ENCODE results near the gene RNF17. TPM values are rescaled to one million over a fixed set of nuclear protein-coding genes. Genes with fewer than 3 reads are reported as not detected.

The RNF17 gene
- total RNA-seq, 1 experiment from 2014 or later, result not detected

DNA sequence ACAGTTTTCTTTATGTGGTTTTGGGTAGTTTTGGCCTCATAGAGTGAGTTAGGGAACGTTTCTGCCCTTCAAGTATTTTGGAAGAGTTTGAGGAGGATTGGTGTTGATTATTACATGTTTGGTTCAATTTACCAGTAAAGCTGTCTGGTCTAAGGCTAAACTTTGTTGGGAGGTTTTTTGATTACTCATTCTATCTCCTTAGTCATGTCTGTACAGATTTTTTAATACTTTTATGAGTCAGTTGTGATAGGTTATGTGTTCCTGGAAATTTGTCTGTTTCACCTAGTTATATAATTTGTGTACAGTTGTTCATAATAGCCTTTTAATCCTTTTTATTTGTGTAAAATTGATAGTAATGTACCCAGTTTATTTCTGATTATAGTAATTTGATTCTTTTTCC is 20.4 kb downstream of the RNF17 start:
- peak; percentile 0 for DNase-seq (ENCODE audit: unreplicated experiment)
- no TSS peak for BruUV-seq (replicated peaks)
- TF ChIP-seq, protein P1, sequence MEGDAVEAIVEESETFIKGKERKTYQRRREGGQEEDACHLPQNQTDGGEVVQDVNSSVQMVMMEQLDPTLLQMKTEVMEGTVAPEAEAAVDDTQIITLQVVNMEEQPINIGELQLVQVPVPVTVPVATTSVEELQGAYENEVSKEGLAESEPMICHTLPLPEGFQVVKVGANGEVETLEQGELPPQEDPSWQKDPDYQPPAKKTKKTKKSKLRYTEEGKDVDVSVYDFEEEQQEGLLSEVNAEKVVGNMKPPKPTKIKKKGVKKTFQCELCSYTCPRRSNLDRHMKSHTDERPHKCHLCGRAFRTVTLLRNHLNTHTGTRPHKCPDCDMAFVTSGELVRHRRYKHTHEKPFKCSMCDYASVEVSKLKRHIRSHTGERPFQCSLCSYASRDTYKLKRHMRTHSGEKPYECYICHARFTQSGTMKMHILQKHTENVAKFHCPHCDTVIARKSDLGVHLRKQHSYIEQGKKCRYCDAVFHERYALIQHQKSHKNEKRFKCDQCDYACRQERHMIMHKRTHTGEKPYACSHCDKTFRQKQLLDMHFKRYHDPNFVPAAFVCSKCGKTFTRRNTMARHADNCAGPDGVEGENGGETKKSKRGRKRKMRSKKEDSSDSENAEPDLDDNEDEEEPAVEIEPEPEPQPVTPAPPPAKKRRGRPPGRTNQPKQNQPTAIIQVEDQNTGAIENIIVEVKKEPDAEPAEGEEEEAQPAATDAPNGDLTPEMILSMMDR (IDR thresholded peaks at IDR 0.05; ENCODE audit: unreplicated experiment), result no peak
- intact Hi-C loops (cut with micrococcal nuclease), result no loop called here
- no peaks in the 10 kb centered on the region for H3K4me1 Mint-ChIP-seq (ENCODE audit: insufficient read depth, unreplicated experiment)
- no peak overlapping the region for H3K4me3 Mint-ChIP-seq (ENCODE audit: unreplicated experiment)
- peaks cover 15% of the 10 kb centered on the region for H3K9me3 Mint-ChIP-seq (ENCODE audit: unreplicated experiment)
- no peaks in the 10 kb centered on the region for H3K27me3 Mint-ChIP-seq (ENCODE audit: insufficient read depth, unreplicated experiment)
- CTCF ChIA-PET, result interaction anchor here (0.7 kb wide), 1 partner anchor 10 kb away, joined by 6 read pairs; no protein-coding TSS in a partner anchor
- no peak overlapping the region for H3K27ac Mint-ChIP-seq (ENCODE audit: low read depth, unreplicated experiment)
- POLR2A ChIA-PET, result interaction anchor here (0.7 to 1.5 kb wide), 2 partner anchors 67 to 377 kb away, joined by 3 to 6 read pairs; no protein-coding TSS in a partner anchor
- no peaks in the 10 kb centered on the region for H3K36me3 Mint-ChIP-seq (ENCODE audit: insufficient read depth, unreplicated experiment)

GRCh38 chr13:24788538-24788937 is 24.6 kb downstream of the RNF17 start:
- TF ChIP-seq, protein P1 (IDR thresholded peaks at IDR 0.05; ENCODE audit: unreplicated experiment), result no peak
- Mint-ChIP-seq H3K9me3 (ENCODE audit: unreplicated experiment) (peaks cover 7% of the 10 kb centered on the region), H3K27me3 (ENCODE audit: insufficient read depth, unreplicated experiment) (no peaks in the 10 kb centered on the region), H3K4me3 (ENCODE audit: unreplicated experiment) (no peak overlapping the region), H3K27ac (ENCODE audit: low read depth, unreplicated experiment) (no peak overlapping the region), H3K36me3 (ENCODE audit: insufficient read depth, unreplicated experiment) (no peaks in the 10 kb centered on the region), H3K4me1 (ENCODE audit: insufficient read depth, unreplicated experiment) (no peaks in the 10 kb centered on the region)
- ChIA-PET POLR2A (interaction anchor here (0.6 to 2.9 kb wide), 4 partner anchors 14 to 134 kb away, joined by 3 to 19 read pairs (median 7); a partner anchor contains a TSS), CTCF (no interaction called here)
- intact Hi-C loops (cut with micrococcal nuclease), result no loop called here
- DNase-seq (ENCODE audit: unreplicated experiment), result peak; percentile 12
- no TSS peak for BruUV-seq (replicated peaks)

DNA sequence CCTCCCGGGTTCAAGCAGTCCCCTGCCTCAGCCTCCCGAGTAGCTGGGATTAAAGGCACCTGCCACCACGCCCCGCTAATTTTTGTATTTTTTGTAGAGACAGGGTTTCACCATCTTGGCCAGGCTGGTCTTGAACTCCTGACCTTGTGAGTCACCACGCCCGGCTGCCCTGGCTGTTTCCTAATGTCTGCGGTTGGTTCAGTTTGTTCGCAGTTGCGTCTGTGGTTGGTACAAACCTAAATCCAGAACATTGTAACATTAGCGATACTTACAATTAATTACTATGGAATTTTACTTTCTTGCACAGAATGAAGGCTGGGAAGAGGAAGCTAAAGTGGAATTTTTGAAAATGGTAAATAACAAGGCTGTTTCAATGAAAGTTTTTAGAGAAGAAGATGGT is 38.1 kb downstream of the RNF17 start:
- CTCF ChIA-PET, result interaction anchor here (0.7 to 1.7 kb wide), 3 partner anchors 60 to 108 kb away, joined by 3 read pairs; no protein-coding TSS in a partner anchor
- BruUV-seq (replicated peaks), result no TSS peak
- no peaks in the 10 kb centered on the region for H3K27me3 Mint-ChIP-seq (ENCODE audit: insufficient read depth, unreplicated experiment)
- no peaks in the 10 kb centered on the region for H3K9me3 Mint-ChIP-seq (ENCODE audit: unreplicated experiment)
- H3K4me3 Mint-ChIP-seq (ENCODE audit: unreplicated experiment), result no peak overlapping the region
- TF ChIP-seq, protein P1 (IDR thresholded peaks at IDR 0.05; ENCODE audit: unreplicated experiment), result no peak
- intact Hi-C loops (cut with micrococcal nuclease), result no loop called here
- peaks cover 6% of the 10 kb centered on the region for H3K4me1 Mint-ChIP-seq (ENCODE audit: insufficient read depth, unreplicated experiment)
- H3K27ac Mint-ChIP-seq (ENCODE audit: low read depth, unreplicated experiment), result peak overlapping the region; percentile 8
- H3K36me3 Mint-ChIP-seq (ENCODE audit: insufficient read depth, unreplicated experiment), result peaks cover 6% of the 10 kb centered on the region
- peak; percentile 81 for DNase-seq (ENCODE audit: unreplicated experiment)
- POLR2A ChIA-PET, result interaction anchor here (0.6 to 2.7 kb wide), 3 partner anchors 14 to 1607 kb away, joined by 3 to 11 read pairs (median 5); no protein-coding TSS in a partner anchor

- no peaks in the 10 kb centered on the region for H3K27me3 Mint-ChIP-seq (ENCODE audit: insufficient read depth, unreplicated experiment)
- H3K36me3 Mint-ChIP-seq (ENCODE audit: insufficient read depth, unreplicated experiment), result no peaks in the 10 kb centered on the region
- no peak for DNase-seq (ENCODE audit: unreplicated experiment)
- POLR2A ChIA-PET, result no interaction called here
- H3K27ac Mint-ChIP-seq (ENCODE audit: low read depth, unreplicated experiment), result no peak overlapping the region
- BruUV-seq (replicated peaks), result no TSS peak
- no peak overlapping the region for H3K4me3 Mint-ChIP-seq (ENCODE audit: unreplicated experiment)
- CTCF ChIA-PET, result no interaction called here
- TF ChIP-seq, protein P1 (IDR thresholded peaks at IDR 0.05; ENCODE audit: unreplicated experiment), result no peak
- H3K4me1 Mint-ChIP-seq (ENCODE audit: insufficient read depth, unreplicated experiment), result no peaks in the 10 kb centered on the region
- peaks cover 19% of the 10 kb centered on the region for H3K9me3 Mint-ChIP-seq (ENCODE audit: unreplicated experiment)
- intact Hi-C loops (cut with micrococcal nuclease), result no loop called here
These were observed 57.2 kb downstream of the RNF17 start for GRCh38 chr13:24821207-24821606.

All from MCF 10A (cell line).